H1 (cell line): ENCODE data around the gene NOBOX. TPM values are rescaled to one million over a fixed set of nuclear protein-coding genes. Genes with fewer than 3 reads are reported as not detected.

Experiments used
- CTCF ChIA-PET: fragments of 300-600 bp; sonication (Branson Sonifier 250); formaldehyde crosslinking; loops from one replicate; lab custom pipeline; 2021; ENCODE audit not compliant: partially characterized antibody; lab: Charles Lee
- POLR2A ChIA-PET: fragments of 300-600 bp; sonication (Branson Sonifier 250); formaldehyde crosslinking; loops from one replicate; lab custom pipeline; 2021; ENCODE audit warnings: inconsistent platforms; ENCODE audit not compliant: partially characterized antibody; lab: Charles Lee
- DNase-seq, 2 experiments: peaks; one replicate each; pipeline versions ENCODE4 v3.0.0 to v3.0.0-alpha.2; 2010 to 2022; ENCODE audit warnings: low spot score in 2 of 2, low read depth in 1 of 2, mixed read lengths in 1 of 2
- FAIRE-seq: peaks from 2 replicates; lab custom pipeline; 2011; peaks lifted over from hg19 to GRCh38; lab: Jason Lieb, UNC
- H2AFZ ChIP-seq: 2 replicates; pipeline ENCODE4 v1.8.1; 2012; ENCODE audit warnings: low read length, inconsistent platforms
- H2AK5ac ChIP-seq: 2 replicates; pipeline ENCODE4 v1.6.1; 2013; ENCODE audit warnings: low read depth, low read length
- H2BK120ac ChIP-seq: replicated peaks from 2 replicates; pipeline ENCODE3; 2013; ENCODE audit warnings: low read depth, low read length, inconsistent platforms
- H2BK12ac ChIP-seq: 2 replicates; pipeline ENCODE4 v1.6.1; 2013; ENCODE audit warnings: low read depth, low read length
- H2BK15ac ChIP-seq: 2 replicates; pipeline ENCODE4 v1.6.1; 2013; ENCODE audit warnings: low read length
- H2BK20ac ChIP-seq: 2 replicates; pipeline ENCODE4 v1.6.1; 2013; ENCODE audit warnings: low read length
- H2BK5ac ChIP-seq: 2 replicates; pipeline ENCODE4 v1.6.1; 2013; ENCODE audit warnings: low read depth, low read length
- H3K14ac ChIP-seq: 2 replicates; pipeline ENCODE4 v1.6.1; 2013; ENCODE audit warnings: inconsistent platforms; ENCODE audit not compliant: insufficient read length
- H3K18ac ChIP-seq: 2 replicates; pipeline ENCODE4 v1.6.1; 2013; ENCODE audit warnings: low read length; ENCODE audit errors: extremely low read depth
- H3K23ac ChIP-seq: 2 replicates; pipeline ENCODE4 v1.6.1; 2013; ENCODE audit warnings: inconsistent platforms; ENCODE audit not compliant: insufficient read length
- H3K23me2 ChIP-seq: 2 replicates; pipeline ENCODE4 v1.6.1; 2013; ENCODE audit warnings: low read depth, low read length
- H3K27ac ChIP-seq: 2 replicates; pipeline ENCODE4 v1.6.1; 2011; ENCODE audit warnings: low read depth, low read length, inconsistent platforms
- H3K27me3 ChIP-seq, 4 experiments: replicated peaks in 1 of 4; 1 replicate in 1 of 4; 2 replicates in 3 of 4; pipeline versions ENCODE4 v1.6.1 to v1.8.1; 2011 to 2013; ENCODE audit warnings: low read length in 3 of 4, mild to moderate bottlenecking in 3 of 4, inconsistent platforms in 2 of 4, mixed read lengths in 2 of 4, moderate library complexity in 1 of 4; ENCODE audit not compliant: control insufficient read depth in 3 of 4, insufficient read depth in 3 of 4; ENCODE audit errors: extremely low read depth in 1 of 4
- H3K36me3 ChIP-seq, 4 experiments: 2 replicates each; pipeline versions ENCODE4 v1.6.1 to v1.8.1; 2011 to 2013; ENCODE audit warnings: mild to moderate bottlenecking in 4 of 4, low read length in 3 of 4, moderate library complexity in 2 of 4, control low read depth in 1 of 4, inconsistent platforms in 1 of 4; ENCODE audit not compliant: insufficient read depth in 4 of 4, control insufficient read depth in 2 of 4
- H3K4ac ChIP-seq: replicated peaks from 2 replicates; pipeline ENCODE3; 2013; ENCODE audit warnings: low read length, low read depth, mixed read lengths, inconsistent platforms; ENCODE audit not compliant: insufficient read length
- H3K4me1 ChIP-seq, 4 experiments: replicated peaks in 1 of 4; 1 replicate in 1 of 4; 2 replicates in 3 of 4; pipeline versions ENCODE4 v1.6.1 to v1.8.1; 2011 to 2013; ENCODE audit warnings: low read length in 3 of 4, inconsistent platforms in 2 of 4, mixed read lengths in 1 of 4; ENCODE audit not compliant: insufficient read depth in 4 of 4, control insufficient read depth in 3 of 4
- H3K4me2 ChIP-seq, 2 experiments: 2 replicates each; pipeline versions ENCODE4 v1.6.1 to v1.8.1; 2011 to 2013; ENCODE audit warnings: low read depth in 2 of 2, low read length in 2 of 2, control low read depth in 1 of 2, inconsistent platforms in 1 of 2, mild to moderate bottlenecking in 1 of 2; ENCODE audit not compliant: insufficient read depth in 1 of 2
- H3K4me3 ChIP-seq, 4 experiments: fragments of 200-600, 300-600 bp in 1 of 4; sonication (generic), shearing (Covaris generic), sonication (Bioruptor Twin) in 1 of 4; 2 replicates each; pipeline versions ENCODE4 v1.5.1 to v1.8.1; 2011 to 2016; ENCODE audit warnings: low read length in 4 of 4, low read depth in 3 of 4, control low read depth in 2 of 4, inconsistent platforms in 2 of 4, mild to moderate bottlenecking in 2 of 4, mixed read lengths in 1 of 4, moderate library complexity in 1 of 4; ENCODE audit not compliant: insufficient read depth in 2 of 4; ENCODE audit errors: extremely low read depth in 1 of 4
- H3K56ac ChIP-seq: replicated peaks from 2 replicates; pipeline ENCODE3; 2013; ENCODE audit warnings: low read depth, mild to moderate bottlenecking, mixed read lengths, low read length, inconsistent platforms; ENCODE audit not compliant: insufficient read length
- H3K79me1 ChIP-seq: 2 replicates; pipeline ENCODE4 v1.6.1; 2013; ENCODE audit warnings: low read depth, low read length, control low read depth
- H3K79me2 ChIP-seq, 2 experiments: 2 replicates each; pipeline versions ENCODE4 v1.6.1 to v1.8.1; 2012 to 2013; ENCODE audit warnings: low read length in 2 of 2, mild to moderate bottlenecking in 2 of 2, inconsistent platforms in 1 of 2; ENCODE audit not compliant: insufficient read depth in 2 of 2, control insufficient read depth in 1 of 2
- H3K9ac ChIP-seq, 4 experiments: replicated peaks in 1 of 4; 1 replicate in 1 of 4; 2 replicates in 3 of 4; pipeline versions ENCODE4 v1.6.1 to v1.8.1; 2011 to 2013; ENCODE audit warnings: low read depth in 3 of 4, low read length in 3 of 4, control low read depth in 2 of 4, mild to moderate bottlenecking in 2 of 4, moderate library complexity in 2 of 4, inconsistent platforms in 1 of 4; ENCODE audit errors: extremely low read depth in 1 of 4
- H3K9me3 ChIP-seq, 2 experiments: 2 replicates each; pipeline versions ENCODE4 v1.6.1 to v1.8.1; 2012 to 2013; ENCODE audit warnings: mild to moderate bottlenecking in 2 of 2, moderate library complexity in 2 of 2, control low read depth in 1 of 2, inconsistent platforms in 1 of 2, low read depth in 1 of 2, low read length in 1 of 2, mixed read lengths in 1 of 2; ENCODE audit not compliant: insufficient read depth in 2 of 2
- H4K20me1 ChIP-seq, 2 experiments: replicated peaks in 1 of 2; 2 replicates each; pipeline versions ENCODE3 to v1.8.1; 2011 to 2013; ENCODE audit warnings: inconsistent platforms in 2 of 2, low read length in 2 of 2, mild to moderate bottlenecking in 1 of 2; ENCODE audit not compliant: insufficient read depth in 2 of 2, control insufficient read depth in 1 of 2
- H4K5ac ChIP-seq: 2 replicates; pipeline ENCODE4 v1.6.1; 2013; ENCODE audit warnings: low read length, low read depth, mixed read lengths, inconsistent platforms; ENCODE audit not compliant: insufficient read length
- H4K8ac ChIP-seq: 2 replicates; pipeline ENCODE4 v1.8.0; 2013; ENCODE audit warnings: mild to moderate bottlenecking, moderate library complexity, low read length, inconsistent platforms; ENCODE audit not compliant: insufficient read depth; ENCODE audit errors: extremely low read depth
- H4K91ac ChIP-seq: replicated peaks from 2 replicates; pipeline ENCODE3; 2013; ENCODE audit warnings: low read length, mixed read lengths, inconsistent platforms; ENCODE audit not compliant: insufficient read length
- FOSL1 ChIP-seq: IDR thresholded peaks from 2 replicates; pipeline ENCODE4 v1.6.1; 2011; ENCODE audit warnings: mild to moderate bottlenecking, low read depth, low read length, moderate library complexity; ENCODE audit not compliant: insufficient read depth
- YY1 ChIP-seq: IDR thresholded peaks from 2 replicates; pipeline ENCODE4 v1.6.1; 2011; ENCODE audit warnings: low read depth, mild to moderate bottlenecking, low read length
- WGBS, 2 experiments: shearing (Covaris generic) in 1 of 2; methylation state at CpG; one replicate each; pipeline versions ENCODE4 v1.1.6 to v1.1.7; 2013 to 2015; ENCODE audit warnings: low lambda C conversion rate in 2 of 2, mixed read lengths in 2 of 2, inconsistent platforms in 1 of 2, low coverage in 1 of 2, missing lambda C conversion rate in 1 of 2; ENCODE audit not compliant: insufficient replicate concordance in 2 of 2, insufficient coverage in 1 of 2, insufficient read length in 1 of 2; ENCODE audit errors: extremely low coverage in 1 of 2, missing lambda C conversion rate in 1 of 2; 5-methylcytosine and 5-hydroxymethylcytosine counted together
- long read RNA-seq, 2 experiments: library from RNA in 1 of 2; library from capped mRNA in 1 of 2; stranded (forward); transcript quantifications; one replicate each; pipeline ENCODE4 v2.0.0, GENCODE V29; 2021; ENCODE audit warnings: inconsistent platforms in 1 of 2
- polyA minus RNA-seq, 3 experiments: library from RNA; depleted of rRNA, polyadenylated mRNA; stranded (reverse); fragments of >200 nt; gene quantifications; 1 replicate in 2 of 3; 2 replicates in 1 of 3; pipeline ENCODE4 v1.2.3, GENCODE V29; 2011
- polyA plus RNA-seq, 7 experiments: library from polyadenylated mRNA; depleted of rRNA in 3 of 7; stranded (reverse) in 5 of 7; unstranded in 2 of 7; fragments of >200 nt in 5 of 7; fragments of 200-250 nt in 2 of 7; gene quantifications; 1 replicate in 5 of 7; 2 replicates in 1 of 7; 4 replicates in 1 of 7; pipeline versions ENCODE4 v1.2.1 to v1.2.3, GENCODE V29; 2011 to 2013; ENCODE audit warnings: missing spikeins in 2 of 7, mixed read lengths in 2 of 7
- total RNA-seq: library from RNA; stranded (reverse); fragmentation: NEBNext Ultra II Directional; extraction: Animal tissue kit (Norgen Biotek cat#: 25700); gene quantifications from 2 replicates; pipeline ENCODE4 v1.2.1, GENCODE V29; 2021

NOBOX gene
- total RNA-seq (not detected in 2 replicates), polyA plus RNA-seq (2011; rRNA removed) (not detected in 2 replicates), polyA minus RNA-seq (2011; rRNA and poly(A)+ RNA removed) (not detected in 2 replicates)
- not detected for polyA plus RNA-seq (2011; cell fraction: cytosol; rRNA removed)
- not detected for polyA plus RNA-seq (2011; cell fraction: nucleus; rRNA removed)
- polyA plus RNA-seq (2012, experiment 1 of 2): not detected in 4 replicates
- polyA plus RNA-seq (2012, experiment 2 of 2): not detected
- polyA plus RNA-seq (2013, experiment 1 of 2): not detected
- polyA plus RNA-seq (2013, experiment 2 of 2): not detected
- not detected for polyA minus RNA-seq (2011; cell fraction: cytosol; rRNA and poly(A)+ RNA removed)
- polyA minus RNA-seq (2011; cell fraction: nucleus; rRNA and poly(A)+ RNA removed): not detected
- long read RNA-seq, experiment 1: 0 reads
- long read RNA-seq, experiment 2: 0 reads

- no peak within 1 kb of the TSS for H2BK12ac ChIP-seq
- TF ChIP-seq FOSL1 (no peak), YY1 (no peak)
Observed at GRCh38 chr7:144403649-144404061, at the start of gene NOBOX. TSS of gene NOBOX (minus strand) at chr7:144403693.

More at GRCh38 chr7:144403649-144404061, at the start of gene NOBOX:
- Histone ChIP-seq H2BK20ac (no peak within 1 kb of the TSS), H3K4ac (no peak within 1 kb of the TSS), H3K4me3 (no peak within 1 kb of the TSS), H3K9ac (no peak within 1 kb of the TSS), H3K14ac (no peak within 1 kb of the TSS), H3K27me3 (peaks cover 0 to 2% (median 0%) of the 10 kb centered on the region in 4 experiments; a peak in 1 of 7 replicates), H3K4me2 (no peak within 1 kb of the TSS), H3K23me2 (no peaks in the 10 kb centered on the region), H3K79me2 (no peaks in the 10 kb centered on the region), H4K5ac (no peak within 1 kb of the TSS), H4K8ac (no peak within 1 kb of the TSS), H2BK120ac (no peak within 1 kb of the TSS), H3K27ac (no peak within 1 kb of the TSS), H3K4me1 (peaks cover 0 to 6% (median 3%) of the 10 kb centered on the region in 4 experiments; a peak in 4 of 7 replicates), H3K9me3 (no peaks in the 10 kb centered on the region), H2BK5ac (no peak within 1 kb of the TSS), H3K79me1 (no peaks in the 10 kb centered on the region), H3K23ac (no peak within 1 kb of the TSS), H3K56ac (no peak within 1 kb of the TSS), H3K18ac (no peak within 1 kb of the TSS), H2BK15ac (no peak within 1 kb of the TSS), H4K91ac (no peak within 1 kb of the TSS), H2AFZ (no peak within 1 kb of the TSS), H3K36me3 (no peaks in the 10 kb centered on the region), H4K20me1 (no peaks in the 10 kb centered on the region), H2AK5ac (no peak within 1 kb of the TSS)
- POLR2A ChIA-PET: interaction anchor here (1.4 kb wide), 1 partner anchor 13 kb away, joined by 3 read pairs; no protein-coding TSS in a partner anchor
- CTCF ChIA-PET: interaction anchor here (1.4 to 2.8 kb wide), 3 partner anchors 11 to 15 kb away, joined by 3 to 23 read pairs (median 16); no protein-coding TSS in a partner anchor
- 88% methylated on average over 12 of the region's 39 CpGs; no CpG with 5 or more reads in 1 of the 2 experiments for WGBS, 2 experiments
- DNase-seq: peak in 1 of 2 experiments; percentile 4
- FAIRE-seq: no peak
